Effector CD8-positive, alpha-beta T cell (primary cell): ENCODE measurements around the gene GABRR3.

Experiments
- DNase-seq: peaks from one replicate; lab custom pipeline; 2025; lab: John Stamatoyannopoulos, UW
- total RNA-seq, 4 experiments: gene quantifications; one replicate each; lab custom pipeline; 2026; lab: John Stamatoyannopoulos, UW

The GABRR3 gene
- 0 reads per million in 4 experiments for total RNA-seq

- no peak for DNase-seq
Measured at GRCh38 chr3:98035208-98035607, at the start of gene GABRR3. Gene GABRR3, minus strand, starts transcription at chr3:98035315. Its CDS starts 328 bp downstream, at chr3:98034987.

GRCh38 chr3:98073486-98073885 is 38.4 kb upstream of the GABRR3 start:
- no peak for DNase-seq

GRCh38 chr3:98070840-98071239 is 35.7 kb upstream of the GABRR3 start:
- DNase-seq, result no peak

- no peak for DNase-seq
Measured at GRCh38 chr3:98068824-98069223, 33.7 kb upstream of the GABRR3 start.

- no peak for DNase-seq
Measured at GRCh38 chr3:98058244-98058960, 23.3 kb upstream of the GABRR3 start.

GRCh38 chr3:98057631-98058030 is 22.5 kb upstream of the GABRR3 start:
- DNase-seq, result no peak

GRCh38 chr3:98056035-98056434 is 20.9 kb upstream of the GABRR3 start:
- DNase-seq, result no peak

GRCh38 chr3:98049271-98049670 is 14.2 kb upstream of the GABRR3 start:
- DNase-seq, result no peak

GRCh38 chr3:98048586-98048985 is 13.5 kb upstream of the GABRR3 start:
- no peak for DNase-seq

GRCh38 chr3:98041350-98041749 is 6.2 kb upstream of the GABRR3 start:
- no peak for DNase-seq

GRCh38 chr3:98039322-98040024 is 4.4 kb upstream of the GABRR3 start:
- peak; percentile 44 for DNase-seq

- DNase-seq, result no peak
Measured at GRCh38 chr3:98038876-98039275, 3.8 kb upstream of the GABRR3 start.

- no peak for DNase-seq
Measured at GRCh38 chr3:98038286-98038685, 3.2 kb upstream of the GABRR3 start.

- DNase-seq, result no peak
Measured at GRCh38 chr3:98034486-98034885, 629 bp downstream of the GABRR3 start.

GRCh38 chr3:98034036-98034435 is 1.1 kb downstream of the GABRR3 start:
- no peak for DNase-seq

- no peak for DNase-seq
Measured at GRCh38 chr3:98032904-98033303, 2.2 kb downstream of the GABRR3 start.

- no peak for DNase-seq
Measured at GRCh38 chr3:98032265-98032664, 2.9 kb downstream of the GABRR3 start.

- no peak for DNase-seq
Measured at GRCh38 chr3:98029083-98029482, 6.0 kb downstream of the GABRR3 start.

GRCh38 chr3:98027085-98027446 is 8.0 kb downstream of the GABRR3 start:
- DNase-seq, result no peak

- no peak for DNase-seq
Measured at GRCh38 chr3:98026425-98027084, 8.6 kb downstream of the GABRR3 start.

- DNase-seq, result no peak
Measured at GRCh38 chr3:98025392-98025945, 9.6 kb downstream of the GABRR3 start.

GRCh38 chr3:98022978-98023820 is 11.9 kb downstream of the GABRR3 start:
- DNase-seq, result peak; percentile 92
